Measurements from ENCODE around the gene BDKRB1.

- TF ChIP-seq TSHZ2 (CRISPR knock-in tag; IDR thresholded peaks at IDR 0.05): no peak
- TF ChIP-seq CREB5 (CRISPR knock-in tag; IDR thresholded peaks at IDR 0.05; ENCODE audit: low read depth): no peak
- TF ChIP-seq RARB (CRISPR knock-in tag; IDR thresholded peaks at IDR 0.05): no peak
Observed at GRCh38 chr14:96216627-96217026, 39.4 kb upstream of the BDKRB1 start.
